K562 (cell line): ENCODE results near the gene ODF2. TPM values are rescaled to one million over a fixed set of nuclear protein-coding genes. Genes with fewer than 3 reads are reported as not detected.
A peak's percentile ranks its signal among the peaks of the same experiment; 100 is the strongest.

Experiments
- ATAC-seq: fragments of 200-7000 bp; cut with Tn5 transposase; 3 replicates; pipeline ENCODE4 v1.9.1; 2020; ENCODE audit warnings: moderate library complexity
- BruUV-seq: library from RNA; stranded (reverse); fragments of 400-500 nt; replicated peaks from 2 replicates; lab custom pipeline; 2021; lab: Mats Ljungman, UMichigan
- CTCF ChIA-PET: fragments of 300-600 bp; formaldehyde crosslinking; extraction: SDS; loops from one replicate; lab custom pipeline; 2021; ENCODE audit warnings: low intra/inter-chr PET ratio; lab: Yijun Ruan, JAX
- POLR2A ChIA-PET: fragments of 300-600, 350-650 bp; sonication (Branson Sonifier 250); formaldehyde crosslinking; extraction: SDS; loops from one replicate; lab custom pipeline; 2021; ENCODE audit warnings: antibody characterized with exemption, inconsistent platforms; lab: Yijun Ruan, JAX
- DNase-seq, 4 experiments: peaks; one replicate each; pipeline versions ENCODE4 v3.0.0 to v3.0.0-alpha.2; 2011 to 2018; ENCODE audit warnings: low spot score in 3 of 4, mixed read lengths in 3 of 4; ENCODE audit errors: extremely low read depth in 1 of 4
- FAIRE-seq: peaks from 2 replicates; lab custom pipeline; 2011; peaks lifted over from hg19 to GRCh38; lab: Jason Lieb, UNC
- H2AFZ ChIP-seq: 2 replicates; pipeline ENCODE4 v1.6.0; 2011; ENCODE audit warnings: low read depth, low read length, control low read depth, inconsistent platforms
- H3K27ac ChIP-seq: fragments of 200-600 bp; 3 replicates; pipeline ENCODE4 v1.8.0; 2011; ENCODE audit warnings: low read depth, mild to moderate bottlenecking, control low read depth, inconsistent platforms, low read length, moderate library complexity, mixed read lengths; ENCODE audit errors: extremely low read depth
- H3K27me3 ChIP-seq, 2 experiments: fragments of 300-600 bp in 1 of 2; 2 replicates in 1 of 2; 3 replicates in 1 of 2; pipeline versions ENCODE4 v1.6.0 to v1.8.0; 2011; ENCODE audit warnings: inconsistent platforms in 2 of 2, low read length in 2 of 2, mild to moderate bottlenecking in 1 of 2, mixed read lengths in 1 of 2, moderate library complexity in 1 of 2; ENCODE audit not compliant: control insufficient read depth in 2 of 2, insufficient read depth in 2 of 2
- H3K36me3 ChIP-seq: fragments of 300-600 bp; 3 replicates; pipeline ENCODE4 v1.8.0; 2011; ENCODE audit warnings: mild to moderate bottlenecking, low read length, inconsistent platforms; ENCODE audit not compliant: control insufficient read depth, insufficient read depth
- H3K4me1 ChIP-seq, 2 experiments: fragments of 200-600 bp in 1 of 2; replicated peaks in 1 of 2; 2 replicates in 1 of 2; 3 replicates in 1 of 2; pipeline versions ENCODE4 v1.5.1 to v1.8.0; 2011; ENCODE audit warnings: inconsistent platforms in 2 of 2, low read length in 2 of 2, mild to moderate bottlenecking in 1 of 2, mixed read lengths in 1 of 2, moderate library complexity in 1 of 2; ENCODE audit not compliant: control insufficient read depth in 2 of 2, insufficient read depth in 2 of 2
- H3K4me2 ChIP-seq: 2 replicates; pipeline ENCODE4 v1.6.1; 2011; ENCODE audit warnings: low read length, control low read depth, inconsistent platforms, mixed read lengths; ENCODE audit not compliant: insufficient read depth
- H3K4me3 ChIP-seq: fragments of 200-600 bp; sonication (generic), shearing (Covaris generic); 2 replicates; pipeline ENCODE4 v1.5.1; 2016; ENCODE audit warnings: control low read depth, inconsistent platforms
- H3K79me2 ChIP-seq: fragments of 200-600 bp; 3 replicates; pipeline ENCODE4 v1.8.0; 2011; ENCODE audit warnings: low read length, inconsistent platforms; ENCODE audit not compliant: control insufficient read depth, insufficient read depth
- H3K9ac ChIP-seq, 2 experiments: 2 replicates each; pipeline versions ENCODE4 v1.6.0 to v1.6.1; 2011; ENCODE audit warnings: low read depth in 2 of 2, low read length in 2 of 2, control low read depth in 1 of 2, inconsistent platforms in 1 of 2, mild to moderate bottlenecking in 1 of 2, mixed read lengths in 1 of 2; ENCODE audit not compliant: insufficient read depth in 1 of 2
- H3K9me1 ChIP-seq: one replicate; pipeline ENCODE4 v1.6.0; 2011; ENCODE audit warnings: inconsistent platforms, mild to moderate bottlenecking, low read length, moderate library complexity; ENCODE audit not compliant: control insufficient read depth, insufficient read depth
- H3K9me3 ChIP-seq: replicated peaks from 2 replicates; pipeline ENCODE4 v1.5.1; 2011; ENCODE audit warnings: low read depth, low read length, inconsistent platforms; ENCODE audit not compliant: control insufficient read depth, insufficient read depth
- H4K20me1 ChIP-seq: replicated peaks from 2 replicates; pipeline ENCODE4 v1.6.1; 2011; ENCODE audit warnings: low read length, inconsistent platforms, mixed read lengths; ENCODE audit not compliant: control insufficient read depth, insufficient read depth
- POLR2G ChIP-seq: fragments of 200-400 bp; formaldehyde crosslinking; IDR thresholded peaks from 2 replicates; pipeline ENCODE4 v1.6.1; 2017; ENCODE audit warnings: low read depth, mild to moderate bottlenecking, antibody characterized with exemption, low read length, moderate library complexity
- WGBS: fragments of 100-300 bp; shearing (Covaris generic); methylation state at CpG from one replicate; pipeline ENCODE4 v1.1.6; 2016; ENCODE audit warnings: low coverage, mixed read lengths; ENCODE audit not compliant: insufficient coverage; ENCODE audit errors: missing lambda C conversion rate; 5-methylcytosine and 5-hydroxymethylcytosine counted together
- in situ Hi-C: fragments of 300-500 bp; cut with MboI; formaldehyde crosslinking; loops from 4 replicates; pipeline ENCODE4 v1.15.0; 2018; ENCODE audit warnings: inconsistent platforms, mixed read lengths
- intact Hi-C: fragments of 100-400 bp; cut with micrococcal nuclease; formaldehyde crosslinking; loops from 2 replicates; pipeline ENCODE4 v1.14.2; 2022
- polyA plus RNA-seq, 8 experiments: library from polyadenylated mRNA; depleted of rRNA in 4 of 8; stranded (reverse) in 5 of 8; unstranded in 3 of 8; fragments of >200 nt; fragmentation: Nextera tagmentation in 2 of 8; fragmentation: Illumina TruSeq in 1 of 8; extraction: Ambion mirVana in 2 of 8; extraction: Trizol in 1 of 8; gene quantifications; 2 replicates each; pipeline versions ENCODE4 v1.2.1 to v1.2.3, GENCODE V29; 2011 to 2014; ENCODE audit warnings: inconsistent platforms in 1 of 8, missing spikeins in 1 of 8
- total RNA-seq, 7 experiments: library from RNA; depleted of rRNA in 6 of 7; stranded (reverse); fragments of >200 nt in 6 of 7; fragmentation: Illumina TruSeq in 2 of 7; extraction: Trizol in 2 of 7; gene quantifications; 2 replicates each; pipeline versions ENCODE4 v1.2.1 to v1.2.3, GENCODE V29; 2011 to 2021; ENCODE audit warnings: low replicate concordance in 1 of 7
- TF ChIP-seq, protein P1 (sequence below): sonication (generic); formaldehyde crosslinking; IDR thresholded peaks from 2 replicates; pipeline ENCODE4 v1.8.0; 2022; ENCODE audit warnings: mild to moderate bottlenecking, missing genetic modification reagents, borderline replicate concordance

ODF2 gene
- total and polyA plus RNA-seq, 9 of the 15 experiments (the other 6 are each of a cell fraction or from before 2014, with no cell fraction given) = 16.5 to 83.2 (median 69.7) TPM

DNA sequence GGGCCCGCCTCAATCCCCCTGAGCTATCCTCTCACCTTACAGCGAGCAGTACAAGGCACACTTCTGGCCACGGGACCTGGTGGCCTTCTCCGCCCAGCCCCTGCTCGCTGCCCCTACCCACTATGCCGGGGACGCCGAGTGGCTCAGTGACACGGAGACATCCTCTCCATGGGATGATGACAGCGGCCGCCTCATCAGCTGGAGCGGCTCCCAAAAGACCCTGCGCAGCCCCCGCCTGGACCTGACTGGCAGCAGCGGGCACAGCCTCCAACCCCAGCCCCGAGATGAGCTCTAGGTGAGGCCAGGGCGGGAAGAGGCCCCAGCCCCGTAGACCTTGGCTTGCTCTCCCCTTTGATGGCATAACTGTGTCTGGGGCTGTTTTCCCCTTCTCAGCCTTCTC is 20.2 kb upstream of the ODF2 start:
- H3K4me1 ChIP-seq = peaks cover 3 to 27% of the 10 kb centered on the region in 2 experiments; a peak in 4 of 5 replicates

More for the DNA sequence above, 20.2 kb upstream of the ODF2 start:
- ChIA-PET CTCF (no interaction called here), POLR2A (interaction anchor here (1.2 kb wide), 1 partner anchor 9 kb away, joined by 3 read pairs; no protein-coding TSS in a partner anchor)
- H2AFZ ChIP-seq = no peak overlapping the region
- H3K36me3 ChIP-seq = peaks cover 26% of the 10 kb centered on the region; the same call in 2 of the 3 replicates
- H3K27me3 ChIP-seq = no peaks in the 10 kb centered on the region
- no peak for DNase-seq
- WGBS = 84% methylated on average over 16 of the region's 18 CpGs
- no peak for ATAC-seq
- no peak overlapping the region for H3K4me3 ChIP-seq
- no peaks in the 10 kb centered on the region for H3K9me3 ChIP-seq
- H3K79me2 ChIP-seq = no peaks in the 10 kb centered on the region; the same call in 2 of the 3 replicates
- H3K4me2 ChIP-seq = no peak overlapping the region
- H4K20me1 ChIP-seq = no peaks in the 10 kb centered on the region
- peak; percentile 35; the same call in 1 of the 2 replicates for TF ChIP-seq POLR2G
- TF ChIP-seq, protein P1, sequence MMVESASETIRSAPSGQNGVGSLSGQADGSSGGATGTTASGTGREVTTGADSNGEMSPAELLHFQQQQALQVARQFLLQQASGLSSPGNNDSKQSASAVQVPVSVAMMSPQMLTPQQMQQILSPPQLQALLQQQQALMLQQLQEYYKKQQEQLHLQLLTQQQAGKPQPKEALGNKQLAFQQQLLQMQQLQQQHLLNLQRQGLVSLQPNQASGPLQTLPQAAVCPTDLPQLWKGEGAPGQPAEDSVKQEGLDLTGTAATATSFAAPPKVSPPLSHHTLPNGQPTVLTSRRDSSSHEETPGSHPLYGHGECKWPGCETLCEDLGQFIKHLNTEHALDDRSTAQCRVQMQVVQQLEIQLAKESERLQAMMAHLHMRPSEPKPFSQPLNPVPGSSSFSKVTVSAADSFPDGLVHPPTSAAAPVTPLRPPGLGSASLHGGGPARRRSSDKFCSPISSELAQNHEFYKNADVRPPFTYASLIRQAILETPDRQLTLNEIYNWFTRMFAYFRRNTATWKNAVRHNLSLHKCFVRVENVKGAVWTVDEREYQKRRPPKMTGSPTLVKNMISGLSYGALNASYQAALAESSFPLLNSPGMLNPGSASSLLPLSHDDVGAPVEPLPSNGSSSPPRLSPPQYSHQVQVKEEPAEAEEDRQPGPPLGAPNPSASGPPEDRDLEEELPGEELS (CRISPR knock-in tag) = no peak
- no peak for FAIRE-seq
- intact Hi-C loops = no loop called here
- no peak overlapping the region for H3K27ac ChIP-seq
- in situ Hi-C loops = no loop called here
- H3K9ac ChIP-seq = peak overlapping the region in 1 of 2 experiments; percentile 28; a peak in 1 of 4 replicates
- no peaks in the 10 kb centered on the region for H3K9me1 ChIP-seq
- no TSS peak for BruUV-seq
